H1 (cell line): Measurements from ENCODE around the gene MED17. TPM values are rescaled to one million over a fixed set of nuclear protein-coding genes. Genes with fewer than 3 reads are reported as not detected.

Experiments
- CTCF ChIA-PET: fragments of 300-600 bp; sonication (Branson Sonifier 250); formaldehyde crosslinking; loops from one replicate; lab custom pipeline; 2021; ENCODE audit not compliant: partially characterized antibody; lab: Charles Lee
- POLR2A ChIA-PET: fragments of 300-600 bp; sonication (Branson Sonifier 250); formaldehyde crosslinking; loops from one replicate; lab custom pipeline; 2021; ENCODE audit warnings: inconsistent platforms; ENCODE audit not compliant: partially characterized antibody; lab: Charles Lee
- DNase-seq, 2 experiments: peaks; one replicate each; pipeline versions ENCODE4 v3.0.0 to v3.0.0-alpha.2; 2010 to 2022; ENCODE audit warnings: low spot score in 2 of 2, low read depth in 1 of 2, mixed read lengths in 1 of 2
- FAIRE-seq: peaks from 2 replicates; lab custom pipeline; 2011; peaks lifted over from hg19 to GRCh38; lab: Jason Lieb, UNC
- H2AFZ ChIP-seq: 2 replicates; pipeline ENCODE4 v1.8.1; 2012; ENCODE audit warnings: low read length, inconsistent platforms
- H2AK5ac ChIP-seq: 2 replicates; pipeline ENCODE4 v1.6.1; 2013; ENCODE audit warnings: low read depth, low read length
- H2BK120ac ChIP-seq: replicated peaks from 2 replicates; pipeline ENCODE3; 2013; ENCODE audit warnings: low read depth, low read length, inconsistent platforms
- H2BK12ac ChIP-seq: 2 replicates; pipeline ENCODE4 v1.6.1; 2013; ENCODE audit warnings: low read depth, low read length
- H2BK15ac ChIP-seq: 2 replicates; pipeline ENCODE4 v1.6.1; 2013; ENCODE audit warnings: low read length
- H2BK20ac ChIP-seq: 2 replicates; pipeline ENCODE4 v1.6.1; 2013; ENCODE audit warnings: low read length
- H2BK5ac ChIP-seq: 2 replicates; pipeline ENCODE4 v1.6.1; 2013; ENCODE audit warnings: low read depth, low read length
- H3K14ac ChIP-seq: 2 replicates; pipeline ENCODE4 v1.6.1; 2013; ENCODE audit warnings: inconsistent platforms; ENCODE audit not compliant: insufficient read length
- H3K18ac ChIP-seq: 2 replicates; pipeline ENCODE4 v1.6.1; 2013; ENCODE audit warnings: low read length; ENCODE audit errors: extremely low read depth
- H3K23ac ChIP-seq: 2 replicates; pipeline ENCODE4 v1.6.1; 2013; ENCODE audit warnings: inconsistent platforms; ENCODE audit not compliant: insufficient read length
- H3K23me2 ChIP-seq: 2 replicates; pipeline ENCODE4 v1.6.1; 2013; ENCODE audit warnings: low read depth, low read length
- H3K27ac ChIP-seq: 2 replicates; pipeline ENCODE4 v1.6.1; 2011; ENCODE audit warnings: low read depth, low read length, inconsistent platforms
- H3K27me3 ChIP-seq, 4 experiments: replicated peaks in 1 of 4; 1 replicate in 1 of 4; 2 replicates in 3 of 4; pipeline versions ENCODE4 v1.6.1 to v1.8.1; 2011 to 2013; ENCODE audit warnings: low read length in 3 of 4, mild to moderate bottlenecking in 3 of 4, inconsistent platforms in 2 of 4, mixed read lengths in 2 of 4, moderate library complexity in 1 of 4; ENCODE audit not compliant: control insufficient read depth in 3 of 4, insufficient read depth in 3 of 4; ENCODE audit errors: extremely low read depth in 1 of 4
- H3K36me3 ChIP-seq, 4 experiments: 2 replicates each; pipeline versions ENCODE4 v1.6.1 to v1.8.1; 2011 to 2013; ENCODE audit warnings: mild to moderate bottlenecking in 4 of 4, low read length in 3 of 4, moderate library complexity in 2 of 4, control low read depth in 1 of 4, inconsistent platforms in 1 of 4; ENCODE audit not compliant: insufficient read depth in 4 of 4, control insufficient read depth in 2 of 4
- H3K4ac ChIP-seq: replicated peaks from 2 replicates; pipeline ENCODE3; 2013; ENCODE audit warnings: low read length, low read depth, mixed read lengths, inconsistent platforms; ENCODE audit not compliant: insufficient read length
- H3K4me1 ChIP-seq, 4 experiments: replicated peaks in 1 of 4; 1 replicate in 1 of 4; 2 replicates in 3 of 4; pipeline versions ENCODE4 v1.6.1 to v1.8.1; 2011 to 2013; ENCODE audit warnings: low read length in 3 of 4, inconsistent platforms in 2 of 4, mixed read lengths in 1 of 4; ENCODE audit not compliant: insufficient read depth in 4 of 4, control insufficient read depth in 3 of 4
- H3K4me2 ChIP-seq, 2 experiments: 2 replicates each; pipeline versions ENCODE4 v1.6.1 to v1.8.1; 2011 to 2013; ENCODE audit warnings: low read depth in 2 of 2, low read length in 2 of 2, control low read depth in 1 of 2, inconsistent platforms in 1 of 2, mild to moderate bottlenecking in 1 of 2; ENCODE audit not compliant: insufficient read depth in 1 of 2
- H3K4me3 ChIP-seq, 4 experiments: fragments of 200-600, 300-600 bp in 1 of 4; sonication (generic), shearing (Covaris generic), sonication (Bioruptor Twin) in 1 of 4; 2 replicates each; pipeline versions ENCODE4 v1.5.1 to v1.8.1; 2011 to 2016; ENCODE audit warnings: low read length in 4 of 4, low read depth in 3 of 4, control low read depth in 2 of 4, inconsistent platforms in 2 of 4, mild to moderate bottlenecking in 2 of 4, mixed read lengths in 1 of 4, moderate library complexity in 1 of 4; ENCODE audit not compliant: insufficient read depth in 2 of 4; ENCODE audit errors: extremely low read depth in 1 of 4
- H3K56ac ChIP-seq: replicated peaks from 2 replicates; pipeline ENCODE3; 2013; ENCODE audit warnings: low read depth, mild to moderate bottlenecking, mixed read lengths, low read length, inconsistent platforms; ENCODE audit not compliant: insufficient read length
- H3K79me1 ChIP-seq: 2 replicates; pipeline ENCODE4 v1.6.1; 2013; ENCODE audit warnings: low read depth, low read length, control low read depth
- H3K79me2 ChIP-seq, 2 experiments: 2 replicates each; pipeline versions ENCODE4 v1.6.1 to v1.8.1; 2012 to 2013; ENCODE audit warnings: low read length in 2 of 2, mild to moderate bottlenecking in 2 of 2, inconsistent platforms in 1 of 2; ENCODE audit not compliant: insufficient read depth in 2 of 2, control insufficient read depth in 1 of 2
- H3K9ac ChIP-seq, 4 experiments: replicated peaks in 1 of 4; 1 replicate in 1 of 4; 2 replicates in 3 of 4; pipeline versions ENCODE4 v1.6.1 to v1.8.1; 2011 to 2013; ENCODE audit warnings: low read depth in 3 of 4, low read length in 3 of 4, control low read depth in 2 of 4, mild to moderate bottlenecking in 2 of 4, moderate library complexity in 2 of 4, inconsistent platforms in 1 of 4; ENCODE audit errors: extremely low read depth in 1 of 4
- H3K9me3 ChIP-seq, 2 experiments: 2 replicates each; pipeline versions ENCODE4 v1.6.1 to v1.8.1; 2012 to 2013; ENCODE audit warnings: mild to moderate bottlenecking in 2 of 2, moderate library complexity in 2 of 2, control low read depth in 1 of 2, inconsistent platforms in 1 of 2, low read depth in 1 of 2, low read length in 1 of 2, mixed read lengths in 1 of 2; ENCODE audit not compliant: insufficient read depth in 2 of 2
- H4K20me1 ChIP-seq, 2 experiments: replicated peaks in 1 of 2; 2 replicates each; pipeline versions ENCODE3 to v1.8.1; 2011 to 2013; ENCODE audit warnings: inconsistent platforms in 2 of 2, low read length in 2 of 2, mild to moderate bottlenecking in 1 of 2; ENCODE audit not compliant: insufficient read depth in 2 of 2, control insufficient read depth in 1 of 2
- H4K5ac ChIP-seq: 2 replicates; pipeline ENCODE4 v1.6.1; 2013; ENCODE audit warnings: low read length, low read depth, mixed read lengths, inconsistent platforms; ENCODE audit not compliant: insufficient read length
- H4K8ac ChIP-seq: 2 replicates; pipeline ENCODE4 v1.8.0; 2013; ENCODE audit warnings: mild to moderate bottlenecking, moderate library complexity, low read length, inconsistent platforms; ENCODE audit not compliant: insufficient read depth; ENCODE audit errors: extremely low read depth
- H4K91ac ChIP-seq: replicated peaks from 2 replicates; pipeline ENCODE3; 2013; ENCODE audit warnings: low read length, mixed read lengths, inconsistent platforms; ENCODE audit not compliant: insufficient read length
- BCL11A ChIP-seq, 2 experiments: IDR thresholded peaks; one replicate each; pipeline ENCODE4 v1.6.1; 2011; ENCODE audit warnings: low read depth in 2 of 2, low read length in 2 of 2, mild to moderate bottlenecking in 2 of 2
- KDM1A ChIP-seq: fragments of 200-600, 300-600 bp; sonication (generic); IDR thresholded peaks from 2 replicates; pipeline ENCODE4 v1.7.1; 2016; ENCODE audit warnings: mild to moderate bottlenecking, low read length, borderline replicate concordance
- RXRA ChIP-seq: IDR thresholded peaks from 2 replicates; pipeline ENCODE4 v1.6.1; 2011; ENCODE audit warnings: low read depth, mild to moderate bottlenecking, low read length, moderate library complexity; ENCODE audit not compliant: insufficient read depth
- WGBS, 2 experiments: shearing (Covaris generic) in 1 of 2; methylation state at CpG; one replicate each; pipeline versions ENCODE4 v1.1.6 to v1.1.7; 2013 to 2015; ENCODE audit warnings: low lambda C conversion rate in 2 of 2, mixed read lengths in 2 of 2, inconsistent platforms in 1 of 2, low coverage in 1 of 2, missing lambda C conversion rate in 1 of 2; ENCODE audit not compliant: insufficient replicate concordance in 2 of 2, insufficient coverage in 1 of 2, insufficient read length in 1 of 2; ENCODE audit errors: extremely low coverage in 1 of 2, missing lambda C conversion rate in 1 of 2; 5-methylcytosine and 5-hydroxymethylcytosine counted together
- polyA plus RNA-seq, 7 experiments: library from polyadenylated mRNA; depleted of rRNA in 3 of 7; stranded (reverse) in 5 of 7; unstranded in 2 of 7; fragments of >200 nt in 5 of 7; fragments of 200-250 nt in 2 of 7; gene quantifications; 1 replicate in 5 of 7; 2 replicates in 1 of 7; 4 replicates in 1 of 7; pipeline versions ENCODE4 v1.2.1 to v1.2.3, GENCODE V29; 2011 to 2013; ENCODE audit warnings: missing spikeins in 2 of 7, mixed read lengths in 2 of 7
- total RNA-seq: library from RNA; stranded (reverse); fragmentation: NEBNext Ultra II Directional; extraction: Animal tissue kit (Norgen Biotek cat#: 25700); gene quantifications from 2 replicates; pipeline ENCODE4 v1.2.1, GENCODE V29; 2021

The MED17 gene
- total and polyA plus RNA-seq, 2 of the 8 experiments (the other 6 are each of a cell fraction or from before 2014, with no cell fraction given), result 8.8 to 33.7 TPM

GRCh38 chr11:93783362-93783761, 720 bp upstream of the MED17 start:
- Histone ChIP-seq H3K79me2 (peaks cover 15 to 44% of the 10 kb centered on the region in 2 experiments), H3K36me3 (peaks cover 0 to 17% (median 1%) of the 10 kb centered on the region in 4 experiments; a peak in 2 of 8 replicates), H3K23ac (no peak overlapping the region), H4K20me1 (peaks cover 6 to 11% of the 10 kb centered on the region in 2 experiments), H2BK12ac (no peak overlapping the region), H3K4me1 (peaks cover 0 to 4% (median 1%) of the 10 kb centered on the region in 4 experiments; a peak in 1 of 7 replicates), H2BK120ac (no peak overlapping the region), H3K9me3 (no peaks in the 10 kb centered on the region), H2AFZ (no peak overlapping the region), H3K4ac (no peak overlapping the region), H4K5ac (no peak overlapping the region), H2BK5ac (no peak overlapping the region), H2BK15ac (no peak overlapping the region), H3K27me3 (no peaks in the 10 kb centered on the region), H3K4me3 (peak overlapping the region; percentile 93 to 99 (median 95); a peak in 6 of 8 replicates), H2AK5ac (no peak overlapping the region), H3K23me2 (no peaks in the 10 kb centered on the region; the same call in 1 of the 2 replicates), H4K8ac (no peak overlapping the region), H3K14ac (no peak overlapping the region), H4K91ac (no peak overlapping the region), H2BK20ac (no peak overlapping the region), H3K18ac (no peak overlapping the region), H3K4me2 (peak overlapping the region; percentile 51 to 66; a peak in 3 of 4 replicates), H3K79me1 (peaks cover 3% of the 10 kb centered on the region; the same call in 1 of the 2 replicates), H3K9ac (0 out of 7 replicates have a peak overlapping the region, but pooled peaks of 1 of the 4 experiments have one; percentile 96), H3K56ac (no peak overlapping the region), H3K27ac (no peak overlapping the region)
- ChIA-PET POLR2A (interaction anchor here (0.6 to 7.3 kb wide), 19 partner anchors 11 to 690 kb away, joined by 3 to 134 read pairs (median 5); partner anchors contain the start of genes C11orf54 and TAF1D), CTCF (interaction anchor here (1.1 to 1.6 kb wide), 5 partner anchors 11 to 65 kb away, joined by 3 to 10 read pairs (median 4); partner anchors contain the start of genes C11orf54 and TAF1D)
- DNase-seq, result no peak
- TF ChIP-seq BCL11A (IDR thresholded peaks at IDR 0.05; ENCODE audit: low read depth in 2 of 2, low read length in 2 of 2), result no peak
- TF ChIP-seq RXRA, result no peak
- TF ChIP-seq KDM1A, result 0 out of 2 replicates have a peak, but pooled peaks have one; percentile 20
- no peak for FAIRE-seq
- 62% methylated on average over 7 of the region's 7 CpGs; no CpG with 5 or more reads in 1 of the 2 experiments for WGBS, 2 experiments
